HL-60/S4 treated with retinoic acid at 250 ng/mL for 4 days and 3 days (cell line): ENCODE data around the gene NFATC1.

Experiments used
- in situ Hi-C: fragments of 300-500 bp; cut with MboI; formaldehyde crosslinking; loops from 2 replicates; pipeline ENCODE4 v1.7.0; 2022; ENCODE audit warnings: low sequenced_read_pairs

NFATC1 gene

DNA sequence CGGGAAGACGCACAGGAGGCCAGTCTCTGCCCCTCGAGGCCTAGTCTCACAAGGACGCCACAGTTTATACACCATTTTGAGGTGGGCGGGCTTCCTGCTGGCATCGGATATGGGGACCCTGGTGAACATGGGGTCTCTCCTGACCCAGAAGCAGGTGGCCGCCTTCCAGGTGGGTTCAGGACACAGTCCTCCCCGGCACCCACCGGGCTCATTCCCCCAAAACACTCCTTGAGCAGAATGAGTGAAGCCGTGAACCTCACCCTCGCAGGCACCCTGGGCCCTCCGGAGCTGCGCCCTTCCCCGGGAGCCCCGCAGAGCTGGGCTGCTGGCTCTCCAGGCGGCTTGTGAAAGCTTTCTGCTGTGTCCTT, 6.5 kb downstream of the NFATC1 start:
- in situ Hi-C loops: loop anchor here (10.0 kb wide), 1 partner anchor 113 kb away; no protein-coding TSS in a partner anchor

DNA sequence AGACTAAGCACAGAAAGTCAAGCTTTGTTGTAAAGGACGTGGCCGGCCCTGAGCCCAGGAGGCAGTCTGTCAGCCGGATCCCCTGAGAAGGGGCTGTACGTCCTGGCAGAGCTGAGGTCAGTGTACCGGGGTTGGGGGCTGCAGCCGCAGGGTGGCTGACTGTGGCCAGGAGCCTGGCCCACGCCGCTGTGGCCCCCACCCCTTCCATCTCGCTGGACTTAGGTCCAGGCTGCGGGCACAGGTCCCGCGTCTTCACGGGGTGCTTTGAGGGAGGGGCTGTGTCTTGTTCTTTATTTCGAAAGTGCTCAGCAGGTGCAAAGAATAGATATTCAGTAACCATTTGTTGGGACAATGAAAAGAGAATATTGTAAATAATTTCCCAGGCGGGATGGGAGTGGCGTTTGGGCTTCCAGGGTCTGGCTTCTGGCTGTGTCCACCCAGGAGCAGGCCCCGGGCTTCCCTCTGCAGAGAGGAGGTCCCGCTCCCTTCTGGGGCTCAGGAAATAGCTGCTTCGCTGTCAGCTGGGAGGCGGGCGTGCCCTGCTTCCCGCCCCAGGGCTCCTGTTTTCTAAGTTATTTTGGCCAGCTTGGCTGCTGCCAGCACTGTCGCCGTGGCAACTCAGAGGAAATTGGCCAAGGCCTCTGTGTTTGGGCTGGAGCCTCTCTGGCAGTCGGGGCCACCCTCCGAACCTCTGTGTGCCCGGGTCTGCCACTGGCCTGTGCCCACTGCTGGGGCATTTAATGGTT, 7.4 kb downstream of the NFATC1 start:
- in situ Hi-C loops: loop anchor here (10.0 kb wide), 1 partner anchor 112 kb away; no protein-coding TSS in a partner anchor

GRCh38 chr18:79403723-79404566, 8.2 kb downstream of the NFATC1 start:
- in situ Hi-C loops: loop anchor here (10.0 kb wide), 1 partner anchor 111 kb away; no protein-coding TSS in a partner anchor

- in situ Hi-C loops: loop anchor here (10.0 kb wide), 1 partner anchor 110 kb away; no protein-coding TSS in a partner anchor
These were observed 8.8 kb downstream of the NFATC1 start for GRCh38 chr18:79404567-79404910.

GRCh38 chr18:79405019-79405780, 9.5 kb downstream of the NFATC1 start:
- in situ Hi-C loops: loop anchor here (10.0 kb wide), 1 partner anchor 110 kb away; no protein-coding TSS in a partner anchor

DNA sequence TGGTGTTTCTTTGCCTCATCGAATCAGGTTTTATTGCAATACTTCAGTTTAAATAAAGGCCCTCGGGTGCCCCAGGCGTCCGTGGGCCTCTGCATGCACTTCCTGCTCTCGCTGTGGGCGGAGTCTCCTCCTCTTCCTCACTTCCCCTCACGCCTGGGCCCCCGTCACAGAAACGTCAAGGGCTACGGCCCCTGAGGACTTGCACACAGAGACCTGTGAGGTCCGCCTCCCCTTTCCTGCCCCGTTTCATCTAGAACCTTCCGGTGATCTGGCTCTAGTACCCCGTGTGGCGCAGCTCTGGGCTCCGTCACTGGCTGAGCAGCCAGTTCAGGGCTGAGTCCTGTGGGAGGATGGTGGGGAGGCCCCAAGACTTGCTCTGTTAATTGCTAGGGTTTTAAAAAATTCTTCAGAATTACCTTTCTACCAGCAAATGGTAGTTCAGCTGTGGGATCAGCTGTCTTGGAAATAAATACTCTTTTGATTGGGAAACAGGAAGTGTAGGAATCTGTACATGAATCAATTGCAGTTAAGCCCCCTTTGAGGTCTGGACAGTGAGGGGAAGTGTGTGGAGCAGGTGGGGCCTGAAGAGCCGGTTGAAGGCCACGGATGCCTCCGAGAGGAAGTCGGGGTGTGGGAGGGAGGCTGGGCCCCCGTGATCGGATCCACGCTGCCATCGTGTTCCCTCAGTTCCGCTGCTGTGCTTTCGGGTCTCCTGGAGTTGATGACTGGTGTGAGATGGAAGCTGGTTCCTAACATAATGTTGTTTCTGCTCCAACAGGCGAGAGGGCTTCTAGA, 10.2 kb downstream of the NFATC1 start:
- in situ Hi-C loops: loop anchor here (10.0 kb wide), 1 partner anchor 109 kb away; no protein-coding TSS in a partner anchor

DNA sequence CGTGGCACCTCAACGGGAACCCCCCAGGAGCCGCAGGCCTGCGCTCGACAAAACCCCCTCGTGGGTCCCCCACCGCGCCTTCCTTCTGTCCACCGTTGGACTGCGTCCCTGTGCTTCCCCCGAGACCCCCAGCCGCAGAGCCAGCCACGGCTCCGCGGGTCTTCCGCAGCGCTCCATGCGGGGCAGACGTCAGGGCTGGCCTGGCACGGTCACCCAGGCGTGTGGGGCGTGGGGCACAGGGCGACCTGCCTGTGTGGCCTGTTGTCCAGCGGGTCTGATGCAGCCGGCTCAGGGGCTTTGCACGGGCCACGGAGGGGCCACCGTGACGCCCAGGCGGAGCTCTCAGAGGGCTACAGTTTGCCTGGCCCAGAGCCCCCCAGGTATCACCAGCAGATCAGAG, 11.0 kb downstream of the NFATC1 start:
- in situ Hi-C loops: loop anchor here (10.0 kb wide), 1 partner anchor 108 kb away; no protein-coding TSS in a partner anchor

- in situ Hi-C loops: loop anchor here (10.0 kb wide), 1 partner anchor 105 kb away; no protein-coding TSS in a partner anchor
These were observed 13.6 kb downstream of the NFATC1 start for GRCh38 chr18:79409313-79409712.

- in situ Hi-C loops: no loop called here
These were observed 14.5 kb downstream of the NFATC1 start for GRCh38 chr18:79410171-79410641.

- in situ Hi-C loops: no loop called here
These were observed 15.2 kb downstream of the NFATC1 start for GRCh38 chr18:79410731-79411613.

GRCh38 chr18:79411614-79412526, 16.1 kb downstream of the NFATC1 start:
- in situ Hi-C loops: no loop called here

- in situ Hi-C loops: no loop called here
These were observed 17.3 kb downstream of the NFATC1 start for GRCh38 chr18:79413025-79413424.

- in situ Hi-C loops: no loop called here
These were observed 17.7 kb downstream of the NFATC1 start for GRCh38 chr18:79413426-79413825.

DNA sequence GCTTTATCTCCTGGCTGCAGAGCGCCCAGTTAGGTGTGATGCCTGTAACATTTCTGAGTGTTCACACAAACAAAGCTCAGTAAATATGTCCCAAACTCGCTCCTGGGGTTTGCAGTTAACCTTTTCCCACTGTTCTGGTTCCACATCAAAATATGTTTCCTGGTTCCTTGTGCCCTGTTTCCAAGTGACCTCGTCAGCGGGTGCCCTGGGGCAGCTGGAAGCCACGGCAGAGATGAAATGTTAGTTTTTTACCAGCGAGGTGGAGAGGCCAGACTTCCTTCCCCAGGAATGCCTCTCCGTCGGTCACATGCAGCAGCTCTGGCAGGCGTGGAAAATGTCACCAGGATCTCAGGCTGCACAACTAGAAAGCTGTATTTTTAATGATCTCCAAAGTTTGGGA, 18.2 kb downstream of the NFATC1 start:
- in situ Hi-C loops: no loop called here

GRCh38 chr18:79416022-79416676, 20.4 kb downstream of the NFATC1 start:
- in situ Hi-C loops: no loop called here

GRCh38 chr18:79416677-79417052, 20.9 kb downstream of the NFATC1 start:
- in situ Hi-C loops: no loop called here

DNA sequence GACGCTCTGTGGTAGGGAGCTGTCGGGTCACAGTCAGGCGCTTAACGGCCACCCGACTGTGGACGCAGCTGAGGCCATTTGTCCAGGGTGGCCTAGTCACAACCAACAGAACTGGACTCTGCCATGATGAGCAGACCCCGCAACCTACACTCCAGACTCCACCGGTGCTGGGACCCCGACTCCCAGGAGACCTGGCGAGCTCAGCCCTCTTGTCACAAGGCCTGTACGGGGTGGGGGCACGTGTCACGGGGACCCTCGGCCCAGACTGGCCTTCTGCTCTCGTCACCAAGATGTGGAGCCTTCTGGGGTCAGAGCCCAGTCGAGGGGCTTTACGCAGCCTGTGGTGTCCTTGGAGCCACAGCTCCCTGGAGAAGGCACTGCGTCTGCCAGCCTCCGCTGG, 22.5 kb downstream of the NFATC1 start:
- in situ Hi-C loops: no loop called here

DNA sequence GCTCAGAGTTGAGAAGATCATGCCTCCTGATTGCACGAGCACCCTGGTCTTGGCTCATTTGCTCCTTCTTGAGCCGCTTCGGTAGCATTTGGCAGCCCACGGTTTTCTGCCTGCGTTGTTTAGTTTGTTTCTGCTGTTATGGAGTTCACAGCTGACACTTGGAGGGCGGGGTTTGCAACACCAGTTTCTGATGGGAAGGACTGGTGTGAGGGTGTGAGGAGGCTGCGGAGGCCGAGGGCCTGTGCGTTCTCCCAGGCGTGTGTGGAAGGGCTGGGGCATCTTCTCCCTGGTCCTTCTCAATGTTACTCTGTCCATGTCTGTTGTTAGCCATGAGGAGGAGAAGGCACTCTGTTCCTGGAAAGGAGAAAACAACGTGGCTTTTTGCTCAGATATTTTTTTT, 22.9 kb downstream of the NFATC1 start:
- in situ Hi-C loops: no loop called here
